Neuronal stem cell (in vitro differentiated cells): ENCODE measurements around the gene SLIT3. TPM values are rescaled to one million over a fixed set of nuclear protein-coding genes. Genes with fewer than 3 reads are reported as not detected.

ENCODE experiments used
- DNase-seq: peaks from one replicate; pipeline ENCODE4 v3.0.0-alpha.2; 2013; ENCODE audit warnings: low spot score
- H2AFZ ChIP-seq: one replicate; pipeline ENCODE4 v1.6.1; 2013; ENCODE audit warnings: mild to moderate bottlenecking, low read length, inconsistent platforms
- H2AK5ac ChIP-seq: 2 replicates; pipeline ENCODE4 v1.6.1; 2013; ENCODE audit warnings: low read depth, mild to moderate bottlenecking, inconsistent platforms, low read length, moderate library complexity, mixed read lengths
- H2BK120ac ChIP-seq: 2 replicates; pipeline ENCODE4 v1.6.1; 2013; ENCODE audit warnings: low read depth, mild to moderate bottlenecking, inconsistent platforms, low read length, moderate library complexity, mixed read lengths
- H2BK12ac ChIP-seq: one replicate; pipeline ENCODE4 v1.6.1; 2013; ENCODE audit warnings: low read length, inconsistent platforms
- H2BK15ac ChIP-seq: 2 replicates; pipeline ENCODE4 v1.6.1; 2013; ENCODE audit warnings: mild to moderate bottlenecking, low read length, inconsistent platforms, mixed read lengths
- H2BK5ac ChIP-seq: one replicate; pipeline ENCODE4 v1.6.1; 2013; ENCODE audit warnings: inconsistent platforms, mild to moderate bottlenecking, low read length, moderate library complexity
- H3K14ac ChIP-seq: one replicate; pipeline ENCODE4 v1.6.1; 2013; ENCODE audit warnings: low read length, inconsistent platforms
- H3K18ac ChIP-seq: 2 replicates; pipeline ENCODE4 v1.6.1; 2013; ENCODE audit warnings: low read length, inconsistent platforms
- H3K23ac ChIP-seq: 2 replicates; pipeline ENCODE4 v1.6.1; 2013; ENCODE audit warnings: low read depth, mild to moderate bottlenecking, mixed read lengths, low read length, inconsistent platforms; ENCODE audit not compliant: poor library complexity
- H3K27ac ChIP-seq: replicated peaks from 3 replicates; pipeline ENCODE4 v1.5.1; 2013; ENCODE audit warnings: low read length, inconsistent platforms
- H3K27me3 ChIP-seq, 3 experiments: 2 replicates each; pipeline ENCODE4 v1.6.1; 2013; ENCODE audit warnings: low read length in 3 of 3, mild to moderate bottlenecking in 2 of 3, inconsistent platforms in 1 of 3, low read depth in 1 of 3, mixed read lengths in 1 of 3, moderate library complexity in 1 of 3; ENCODE audit not compliant: control insufficient read depth in 3 of 3, insufficient read depth in 3 of 3
- H3K36me3 ChIP-seq, 2 donors: replicated peaks in 1 of 2; 2 replicates each; pipeline ENCODE4 v1.6.1; 2013; ENCODE audit warnings: low read length in 2 of 2; ENCODE audit not compliant: control insufficient read depth in 2 of 2, insufficient read depth in 2 of 2
- H3K4ac ChIP-seq: 2 replicates; pipeline ENCODE4 v1.6.1; 2013; ENCODE audit warnings: inconsistent platforms, mild to moderate bottlenecking, low read length, moderate library complexity
- H3K4me1 ChIP-seq, 2 donors: 1 replicate in 1 of 2; 2 replicates in 1 of 2; pipeline ENCODE4 v1.6.1; 2013; ENCODE audit warnings: low read length in 2 of 2, low read depth in 1 of 2; ENCODE audit not compliant: control insufficient read depth in 2 of 2, insufficient read depth in 1 of 2
- H3K4me2 ChIP-seq: one replicate; pipeline ENCODE4 v1.6.1; 2013; ENCODE audit warnings: mild to moderate bottlenecking, low read length, inconsistent platforms; ENCODE audit not compliant: insufficient read depth, poor library complexity, severe bottlenecking
- H3K4me3 ChIP-seq, 2 donors: 2 replicates each; pipeline ENCODE4 v1.5.1; 2013; ENCODE audit warnings: low read length in 2 of 2, mild to moderate bottlenecking in 2 of 2, inconsistent platforms in 1 of 2, moderate library complexity in 1 of 2
- H3K79me1 ChIP-seq: one replicate; pipeline ENCODE4 v1.6.1; 2013; ENCODE audit warnings: low read depth, mild to moderate bottlenecking, inconsistent platforms, low read length, moderate library complexity
- H3K9ac ChIP-seq: one replicate; pipeline ENCODE4 v1.6.1; 2013; ENCODE audit warnings: mild to moderate bottlenecking, low read depth, low read length, inconsistent platforms; ENCODE audit not compliant: poor library complexity
- H3K9me3 ChIP-seq, 2 donors: replicated peaks in 1 of 2; 2 replicates each; pipeline versions ENCODE3 to v1.6.1; 2013; ENCODE audit warnings: low read length in 2 of 2, mild to moderate bottlenecking in 2 of 2, inconsistent platforms in 1 of 2, low read depth in 1 of 2, mixed read lengths in 1 of 2, moderate library complexity in 1 of 2; ENCODE audit not compliant: control insufficient read depth in 2 of 2, insufficient read depth in 1 of 2
- H4K8ac ChIP-seq: one replicate; pipeline ENCODE4 v1.6.1; 2013; ENCODE audit warnings: low read depth, mild to moderate bottlenecking, inconsistent platforms, low read length, moderate library complexity
- H4K91ac ChIP-seq: one replicate; pipeline ENCODE4 v1.6.1; 2013; ENCODE audit warnings: low read length, low read depth, mild to moderate bottlenecking, inconsistent platforms; ENCODE audit not compliant: poor library complexity
- WGBS, 2 donors: extraction: QIAGEN DNeasy Blood & Tissue Kit; methylation state at CpG; one replicate each; pipeline ENCODE4 v1.1.7; 2013; ENCODE audit warnings: missing lambda C conversion rate in 2 of 2, mixed read lengths in 1 of 2; ENCODE audit not compliant: insufficient read length in 2 of 2, insufficient replicate concordance in 1 of 2; ENCODE audit errors: extremely low coverage in 2 of 2; 5-methylcytosine and 5-hydroxymethylcytosine counted together
- small RNA-seq: library from polyadenylated mRNA; stranded (forward); fragments of <200 nt; extraction: miRNeasy Mini kit (QIAGEN cat#:217004); gene quantifications from one replicate; pipeline ENCODE3, GENCODE V24; 2013; ENCODE audit not compliant: insufficient read depth

The SLIT3 gene

DNA sequence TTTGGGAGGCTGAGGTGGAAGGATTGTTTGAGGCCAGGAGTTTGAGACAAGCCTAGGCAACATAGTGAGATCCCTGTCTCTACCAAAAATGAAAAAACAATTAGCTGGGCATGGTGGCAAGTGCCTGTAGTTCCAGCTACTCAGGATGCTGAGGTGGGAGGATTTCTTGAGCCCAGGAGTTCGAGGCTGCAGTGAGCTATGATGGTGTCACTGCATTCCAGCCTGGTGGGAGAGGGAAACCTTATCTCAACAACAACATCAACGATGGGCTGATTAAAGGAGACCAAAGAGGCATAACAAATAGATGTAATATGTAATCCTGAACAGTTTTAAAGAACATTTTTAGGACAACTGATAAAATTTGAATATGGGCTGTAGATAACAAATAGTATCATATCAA lies 687.5 kb downstream of the SLIT3 start:
- no peaks in the 10 kb centered on the region for H3K79me1 ChIP-seq
- H3K4me3 ChIP-seq, result no peak overlapping the region
- no peak overlapping the region for H3K14ac ChIP-seq
- no peak overlapping the region for H3K4me2 ChIP-seq
- peaks cover 0 to 15% (median 0%) of the 10 kb centered on the region in 3 experiments for H3K27me3 ChIP-seq
- no peak overlapping the region for H3K27ac ChIP-seq
- no peak overlapping the region for H3K4ac ChIP-seq
- no peak overlapping the region for H4K8ac ChIP-seq
- H3K23ac ChIP-seq, result no peak overlapping the region
- no peak overlapping the region for H3K9ac ChIP-seq
- H3K9me3 ChIP-seq, result no peaks in the 10 kb centered on the region
- H3K36me3 ChIP-seq, result no peaks in the 10 kb centered on the region
- no peak overlapping the region for H2AFZ ChIP-seq
- H2BK5ac ChIP-seq, result no peak overlapping the region
- peaks cover 0 to 4% of the 10 kb centered on the region in 2 donors for H3K4me1 ChIP-seq
- no peak overlapping the region for H2BK15ac ChIP-seq
- no peak overlapping the region for H4K91ac ChIP-seq
- H2AK5ac ChIP-seq, result no peak overlapping the region
- WGBS, 2 donors, result no CpG with 5 or more reads among the region's 2 CpGs
- no peak overlapping the region for H3K18ac ChIP-seq
- no peak overlapping the region for H2BK12ac ChIP-seq
- DNase-seq, result no peak
- H2BK120ac ChIP-seq, result no peak overlapping the region

DNA sequence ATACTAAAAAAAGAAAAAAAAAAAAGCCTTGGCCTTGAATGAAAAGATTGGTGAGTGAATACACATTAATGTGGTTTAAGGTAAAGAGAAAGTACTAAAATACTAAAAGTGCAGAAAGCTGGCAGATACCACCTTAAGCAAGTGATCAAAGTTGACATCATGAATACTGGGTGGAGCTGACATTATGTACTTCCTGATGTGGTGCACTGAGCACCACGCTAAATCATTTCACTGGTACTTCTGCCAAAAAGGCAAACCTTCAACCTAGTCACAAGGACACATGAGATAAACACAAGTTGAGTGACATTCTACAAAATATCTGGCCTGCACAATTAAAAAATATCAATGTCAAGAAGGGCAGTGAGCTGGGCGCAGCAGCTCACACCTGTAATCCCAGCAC lies 687.9 kb downstream of the SLIT3 start:
- Histone ChIP-seq H3K23ac (no peak overlapping the region), H2AK5ac (no peak overlapping the region), H3K27me3 (peaks cover 0 to 17% (median 0%) of the 10 kb centered on the region in 3 experiments), H2AFZ (no peak overlapping the region), H3K9me3 (no peaks in the 10 kb centered on the region), H3K4me2 (no peak overlapping the region), H3K79me1 (no peaks in the 10 kb centered on the region), H3K14ac (no peak overlapping the region), H3K27ac (no peak overlapping the region), H4K8ac (no peak overlapping the region), H2BK5ac (no peak overlapping the region), H3K9ac (no peak overlapping the region), H2BK15ac (no peak overlapping the region), H4K91ac (no peak overlapping the region), H3K36me3 (no peaks in the 10 kb centered on the region), H3K4ac (no peak overlapping the region), H3K18ac (no peak overlapping the region), H2BK12ac (no peak overlapping the region), H2BK120ac (no peak overlapping the region), H3K4me1 (peaks cover 0 to 4% of the 10 kb centered on the region in 2 donors), H3K4me3 (no peak overlapping the region)
- no peak for DNase-seq
- no CpG with 5 or more reads among the region's 2 CpGs for WGBS, 2 donors

DNA sequence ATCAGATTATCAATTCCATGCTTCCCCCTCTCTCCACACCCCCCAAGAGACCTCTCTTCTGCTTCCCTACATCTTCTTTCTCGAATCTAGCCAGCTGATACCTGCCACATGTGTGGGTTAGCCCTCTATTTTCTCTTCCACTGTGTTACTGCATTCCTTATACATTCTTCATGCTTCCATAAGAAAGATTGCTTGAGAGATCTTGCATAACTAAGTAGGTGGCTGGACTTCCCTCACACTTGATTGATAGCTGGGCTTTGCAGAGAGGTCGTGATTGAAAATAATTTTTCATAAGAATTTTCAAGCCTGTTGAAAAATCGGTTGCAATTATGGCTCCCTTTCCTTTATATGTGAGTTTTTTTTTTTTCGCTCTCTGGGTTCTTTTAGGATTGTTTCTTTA lies 688.8 kb downstream of the SLIT3 start:
- H3K14ac ChIP-seq, result no peak overlapping the region
- H4K91ac ChIP-seq, result no peak overlapping the region
- no peak overlapping the region for H2BK15ac ChIP-seq
- H3K9me3 ChIP-seq, result no peaks in the 10 kb centered on the region
- no peak overlapping the region for H3K18ac ChIP-seq
- no peaks in the 10 kb centered on the region for H3K79me1 ChIP-seq
- no peak overlapping the region for H3K27ac ChIP-seq
- peaks cover 2 to 4% of the 10 kb centered on the region in 2 donors for H3K4me1 ChIP-seq
- H3K23ac ChIP-seq, result no peak overlapping the region
- no peak overlapping the region for H2BK5ac ChIP-seq
- H4K8ac ChIP-seq, result no peak overlapping the region
- H2BK120ac ChIP-seq, result no peak overlapping the region
- H3K4me3 ChIP-seq, result no peak overlapping the region
- DNase-seq, result no peak
- no peak overlapping the region for H3K4me2 ChIP-seq
- H3K9ac ChIP-seq, result no peak overlapping the region
- H2BK12ac ChIP-seq, result no peak overlapping the region
- H3K36me3 ChIP-seq, result no peaks in the 10 kb centered on the region
- no CpG with 5 or more reads among the region's 4 CpGs for WGBS, 2 donors
- no peak overlapping the region for H3K4ac ChIP-seq
- peaks cover 0 to 19% (median 0%) of the 10 kb centered on the region in 3 experiments for H3K27me3 ChIP-seq
- H2AK5ac ChIP-seq, result no peak overlapping the region
- no peak overlapping the region for H2AFZ ChIP-seq

Small RNAs within 50 kb of the gene (small RNA-seq; reads per million reads assigned to genes)
- gene MIR218-2 (not detected), gene MIR585 (not detected), gene RF00019 (not detected)
